GM18517 (cell line): ENCODE results near the gene ZNF444.
A peak's percentile ranks its signal among the peaks of the same experiment; 100 is the strongest.

Source experiments
- ATAC-seq: cut with Tn5 transposase; IDR thresholded peaks from one replicate; pipeline ENCODE4 v1.9.1; 2021; ENCODE audit warnings: mild to moderate bottlenecking, moderate library complexity; ENCODE audit not compliant: unreplicated experiment

ZNF444 gene

DNA sequence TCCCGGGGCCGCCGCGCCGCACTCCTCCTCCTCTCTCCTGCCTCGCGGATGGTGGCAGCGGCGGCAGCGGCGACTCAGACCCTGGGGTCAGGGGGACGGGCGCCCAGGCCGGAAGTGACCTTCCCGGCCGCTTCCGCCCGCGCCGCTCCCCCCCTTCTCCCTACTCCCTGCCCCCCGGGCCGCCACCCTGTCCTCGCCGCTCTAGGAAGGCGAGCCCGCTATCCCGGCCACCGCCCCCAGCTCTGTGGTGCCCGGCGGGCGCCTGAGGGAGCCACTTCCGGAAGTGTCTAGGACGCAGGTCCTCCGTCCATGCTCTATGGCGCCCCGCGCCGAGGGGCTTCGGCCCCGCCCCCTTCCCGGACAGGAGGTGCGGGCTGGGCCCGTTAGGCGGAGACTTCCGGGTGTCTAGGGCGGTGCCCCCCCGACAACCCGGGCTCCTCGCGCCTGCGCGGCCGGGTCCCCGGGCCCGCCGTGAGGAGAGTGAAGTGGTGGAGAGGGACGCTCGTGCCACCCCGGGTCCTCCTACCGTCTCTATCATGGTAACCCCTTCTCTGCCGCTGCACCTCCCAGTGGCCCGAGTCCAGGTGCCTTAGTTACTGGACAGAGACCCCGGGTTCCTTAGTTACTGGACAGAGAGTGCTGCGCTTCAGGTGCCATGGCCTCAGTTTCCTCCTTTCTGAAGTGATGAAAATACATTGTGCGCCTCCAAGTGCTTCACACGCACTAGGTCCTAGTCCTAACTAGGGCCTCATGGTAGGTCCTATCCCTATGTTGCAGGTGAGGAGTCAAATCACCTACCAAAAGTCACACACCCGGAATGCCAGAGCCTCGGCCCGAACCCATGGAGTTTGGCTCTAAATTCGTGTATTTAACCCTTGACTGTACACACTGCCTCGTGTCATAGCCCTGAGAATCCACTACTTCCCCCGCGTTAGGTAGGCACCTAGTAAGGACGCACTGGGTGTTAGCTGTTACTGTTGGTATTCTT lies 19.6 kb upstream of the ZNF444 start, which contains the start of gene ZNF787:
Gene ZNF787 (minus strand): TSS at position 116 of the 988 bp plus-strand sequence. CDS start 18,078 bp downstream, outside the sequence.
- ATAC-seq = peak; percentile 86

DNA sequence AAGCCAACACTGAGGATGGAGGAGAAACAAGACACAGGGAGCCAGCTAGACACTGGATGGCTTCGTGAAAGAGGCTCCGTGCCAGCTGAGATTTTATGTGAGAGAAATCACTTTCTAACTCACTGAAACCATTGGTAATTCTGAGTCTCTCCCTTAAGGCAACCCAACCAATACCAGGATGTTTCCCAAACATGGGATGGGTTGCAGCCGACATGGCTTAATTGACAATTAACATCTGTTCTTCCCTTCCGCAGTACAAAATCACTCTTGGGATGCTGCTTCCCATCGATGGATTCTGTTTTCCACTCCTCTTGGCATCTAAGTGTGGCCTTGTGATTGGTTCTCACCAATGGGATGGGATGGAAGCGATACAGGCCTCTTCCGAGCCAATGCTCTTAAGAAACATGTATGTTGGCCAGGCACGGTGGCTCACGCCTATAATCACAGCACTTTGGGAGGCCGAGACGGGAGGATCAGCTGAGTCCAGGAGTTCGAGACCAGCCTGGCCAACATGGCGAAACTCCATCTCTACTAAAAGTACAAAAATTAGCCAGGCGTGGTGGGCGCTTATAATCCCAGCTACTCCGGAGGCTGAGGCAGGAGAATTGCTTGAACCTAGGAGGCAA lies 17.7 kb upstream of the ZNF444 start:
- no peak for ATAC-seq

GRCh38 chr19:56124578-56124977 lies 16.5 kb upstream of the ZNF444 start:
- ATAC-seq = no peak

- ATAC-seq = no peak
Measured at GRCh38 chr19:56125806-56126590, 15.1 kb upstream of the ZNF444 start.

DNA sequence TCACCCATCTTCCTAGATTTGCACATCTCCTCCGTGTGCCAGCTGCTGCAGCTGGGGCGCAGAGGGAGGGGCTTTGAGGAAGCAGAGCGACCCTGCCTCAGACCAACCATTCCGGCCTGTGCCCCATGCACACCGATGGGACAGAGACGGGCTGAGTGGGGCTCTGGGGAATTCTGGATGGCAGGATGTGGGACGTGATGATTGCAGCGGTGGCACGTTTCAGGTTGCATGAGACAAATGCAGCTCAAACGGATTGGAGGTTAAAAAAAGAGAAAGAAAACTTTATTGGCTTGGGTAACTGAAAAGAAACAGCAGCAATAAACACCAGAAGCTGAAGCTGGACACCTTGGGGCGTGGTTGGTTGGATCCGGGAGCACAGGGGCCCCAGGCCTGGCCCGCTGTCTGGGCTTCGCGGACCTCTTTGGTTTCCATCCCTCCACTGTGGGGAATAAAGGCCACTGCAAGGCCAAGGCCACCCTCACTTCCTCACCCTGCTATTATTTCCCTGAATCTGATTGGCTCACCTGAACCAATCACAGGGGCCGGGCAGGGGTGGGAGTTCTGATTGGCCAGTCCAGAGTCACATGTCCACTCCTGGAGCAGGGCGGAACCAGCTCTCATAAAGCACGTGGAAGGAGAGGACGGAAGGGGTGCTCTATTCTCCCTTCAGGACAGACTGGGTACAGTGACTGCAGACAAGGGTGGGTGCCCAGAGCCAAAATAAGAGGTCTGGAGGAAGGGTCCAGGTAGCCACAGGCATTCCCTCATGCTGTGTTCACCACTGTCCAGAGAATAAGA lies 13.9 kb upstream of the ZNF444 start:
- no peak for ATAC-seq

- no peak for ATAC-seq
Measured at GRCh38 chr19:56130006-56130405, 11.1 kb upstream of the ZNF444 start.

GRCh38 chr19:56131651-56132050 lies 9.4 kb upstream of the ZNF444 start:
- no peak for ATAC-seq

GRCh38 chr19:56132316-56132822 lies 8.7 kb upstream of the ZNF444 start:
- no peak for ATAC-seq

DNA sequence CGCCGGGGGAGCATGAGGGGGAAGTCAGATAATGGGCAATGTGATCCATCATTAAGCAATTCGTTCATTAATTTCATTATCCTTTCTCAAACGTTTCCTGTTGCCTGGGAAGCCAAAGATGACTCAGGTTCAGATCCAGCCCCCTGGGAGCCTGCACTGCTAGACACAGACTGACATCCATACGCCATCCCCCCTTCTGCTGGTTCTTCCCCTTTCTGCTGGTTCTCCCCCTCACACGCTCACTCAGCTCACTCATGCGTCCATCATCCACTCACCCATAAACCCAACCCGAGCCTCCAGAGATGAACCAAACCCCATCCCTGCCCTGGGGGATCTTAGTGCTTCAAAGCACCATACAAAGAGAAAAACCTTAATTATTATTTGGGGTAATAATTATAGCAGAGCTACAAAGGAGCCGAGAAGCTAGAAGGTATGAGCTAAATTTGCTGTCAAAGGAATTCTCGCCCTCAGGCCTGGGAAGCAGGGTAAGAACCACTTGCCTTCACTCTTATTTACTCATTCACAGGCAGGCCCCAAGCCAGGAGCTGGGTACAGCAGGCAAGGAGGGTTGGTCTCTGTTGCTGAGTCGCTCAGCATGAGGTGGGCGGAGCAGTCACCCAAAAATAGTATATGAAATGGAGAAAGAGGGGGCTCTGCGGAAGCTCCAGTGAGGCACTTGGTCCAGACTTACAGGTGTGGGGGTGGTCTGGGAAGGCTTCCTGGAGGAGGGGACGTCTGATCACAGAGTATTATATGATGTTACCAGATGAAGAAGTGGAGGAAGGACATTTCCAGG lies 7.0 kb upstream of the ZNF444 start:
- ATAC-seq = no peak

GRCh38 chr19:56134654-56134921 lies 6.5 kb upstream of the ZNF444 start:
- ATAC-seq = no peak

DNA sequence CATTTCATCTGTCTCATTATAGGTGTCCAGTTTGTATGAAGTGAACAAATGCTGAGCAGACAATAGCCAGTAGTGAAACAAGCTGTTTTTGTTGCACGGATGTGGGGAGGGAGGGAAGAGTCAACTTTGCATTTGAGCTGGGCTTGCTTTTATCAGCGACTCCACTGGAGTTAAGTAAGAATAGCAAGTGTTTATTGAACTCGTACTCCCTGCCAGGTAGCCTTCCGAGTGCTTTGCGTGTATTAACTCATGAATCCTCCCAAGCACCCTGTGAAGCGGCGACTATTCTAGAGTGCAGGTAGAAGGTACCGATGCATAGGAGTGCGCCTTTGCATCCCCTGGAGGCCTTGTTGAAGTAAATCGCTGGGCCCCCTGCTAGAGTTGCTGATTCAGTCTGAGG lies 4.7 kb upstream of the ZNF444 start:
- no peak for ATAC-seq

- no peak for ATAC-seq
Measured at GRCh38 chr19:56137405-56137804, 3.7 kb upstream of the ZNF444 start.

DNA sequence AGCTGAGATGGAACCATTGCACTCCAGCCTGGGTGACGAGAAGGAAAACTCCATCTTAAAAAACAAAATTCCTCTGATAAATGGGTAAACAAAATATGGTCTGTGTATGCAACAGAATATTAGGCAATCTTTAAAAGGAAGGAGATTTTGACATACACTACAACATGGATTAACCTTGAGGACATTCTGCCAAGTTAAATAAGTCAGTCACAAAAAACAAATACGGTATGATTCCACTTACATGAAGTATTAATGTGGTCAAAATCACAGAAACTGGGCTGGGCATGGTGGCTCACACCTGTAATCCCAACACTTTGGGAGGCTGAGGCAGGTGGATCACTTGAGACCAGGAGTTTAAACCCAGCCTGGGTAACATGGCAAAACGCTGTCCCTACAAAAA lies 3.0 kb upstream of the ZNF444 start:
- ATAC-seq = no peak

DNA sequence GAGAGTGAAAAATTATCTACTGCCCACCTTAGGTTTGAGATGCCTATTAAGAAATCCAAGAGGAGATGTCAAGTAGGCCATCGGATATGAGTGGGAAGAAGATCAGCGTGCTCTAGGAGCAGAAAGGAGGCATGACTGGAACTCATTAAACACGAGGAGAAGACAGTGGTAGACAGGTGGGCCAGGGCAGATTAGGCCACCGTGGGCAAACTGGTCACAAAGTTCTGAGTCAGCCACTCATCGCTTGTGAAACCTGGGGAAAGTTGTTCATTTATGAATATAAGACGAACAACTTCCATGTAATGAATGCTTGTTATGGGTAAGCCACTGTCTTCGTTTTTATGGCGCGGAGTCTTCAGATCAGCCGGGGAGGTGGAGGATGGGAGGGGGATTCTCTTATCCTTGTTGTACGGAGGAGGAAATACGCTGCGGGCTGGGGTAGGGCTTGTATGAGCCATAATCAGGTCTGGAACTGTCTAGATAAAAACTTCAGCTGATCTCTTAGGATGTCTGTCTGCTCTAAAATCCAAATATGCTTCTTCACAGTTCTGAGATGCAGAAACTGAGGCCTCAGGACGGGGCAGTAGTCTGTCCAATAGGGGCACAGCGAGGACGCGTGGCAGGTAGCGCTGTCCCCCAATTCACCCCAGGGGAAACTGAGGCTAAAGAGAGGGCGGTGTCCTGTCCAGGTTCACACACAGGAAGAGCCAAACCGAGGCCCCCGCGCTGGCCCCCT lies 1.1 kb upstream of the ZNF444 start:
- no peak for ATAC-seq

DNA sequence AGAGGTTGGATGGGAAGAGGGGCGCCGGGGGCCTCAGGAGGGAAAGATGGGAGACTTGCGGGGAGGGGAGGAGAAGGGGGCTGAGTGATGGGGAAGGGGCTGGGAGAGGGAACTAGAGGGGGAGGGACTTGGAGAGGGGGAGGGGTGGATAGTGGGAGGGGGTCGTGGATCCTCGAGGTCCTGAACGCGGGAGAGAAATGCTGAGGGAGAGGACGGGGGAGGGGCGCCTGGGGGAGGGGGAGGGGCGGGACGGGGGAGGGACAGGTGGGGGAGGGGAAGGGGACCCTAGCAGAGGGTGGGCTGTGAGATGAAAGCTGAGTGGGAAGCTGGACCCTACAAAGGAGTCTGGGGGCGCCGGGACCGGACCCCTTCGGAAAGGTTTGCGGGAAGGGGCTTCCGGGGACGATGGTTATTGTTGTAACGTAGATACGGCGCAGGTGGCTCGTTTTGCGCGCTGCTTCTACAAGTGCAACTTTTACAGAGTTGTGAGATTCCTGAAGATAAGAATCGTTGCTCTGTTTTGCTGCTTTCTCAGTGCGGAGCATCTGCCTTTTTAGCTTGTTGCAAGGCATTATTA lies 418 bp downstream of the ZNF444 start:
- ATAC-seq = no peak

GRCh38 chr19:56142087-56142787 lies 1.1 kb downstream of the ZNF444 start:
- ATAC-seq = no peak

- no peak for ATAC-seq
Measured at GRCh38 chr19:56142897-56143434, 1.9 kb downstream of the ZNF444 start.

- no peak for ATAC-seq
Measured at GRCh38 chr19:56144376-56144775, 3.3 kb downstream of the ZNF444 start.
